Stimulated activated CD4-positive, alpha-beta T cell treated with anti-CD3 and anti-CD28 coated beads, Interleukin-15, amount 100 ng/mL, for 1 hour (primary cell): ENCODE measurements around the gene HOXA7.

Source experiments
- DNase-seq, 2 donors: peaks; one replicate each; pipeline ENCODE4 v3.0.0-alpha.2; 2020; ENCODE audit warnings: low read depth in 1 of 2, low spot score in 1 of 2

HOXA7 gene

GRCh38 chr7:27156508-27156898, at the start of gene HOXA7:
HOXA7 (minus strand) TSS chr7:27156675; CDS start chr7:27156545, 130 bp downstream.
- no peak for DNase-seq

GRCh38 chr7:27205325-27206280, 49.1 kb upstream of the HOXA7 start:
- no peak for DNase-seq

GRCh38 chr7:27204851-27205322, 48.4 kb upstream of the HOXA7 start:
- DNase-seq: no peak

- DNase-seq: no peak
These were observed 47.6 kb upstream of the HOXA7 start for GRCh38 chr7:27203964-27204594.

- DNase-seq: no peak
These were observed 47.0 kb upstream of the HOXA7 start for GRCh38 chr7:27203365-27203953.

- DNase-seq: no peak
These were observed 46.3 kb upstream of the HOXA7 start for GRCh38 chr7:27202862-27203134.

GRCh38 chr7:27202018-27202861, 45.8 kb upstream of the HOXA7 start:
- DNase-seq: no peak

GRCh38 chr7:27201580-27202017, 45.1 kb upstream of the HOXA7 start:
- no peak for DNase-seq

- no peak for DNase-seq
These were observed 44.5 kb upstream of the HOXA7 start for GRCh38 chr7:27200761-27201579.

- DNase-seq: no peak
These were observed 43.6 kb upstream of the HOXA7 start, which contains the start of gene HOXA13 for GRCh38 chr7:27199849-27200760. HOXA13 (minus strand) TSS chr7:27200091; CDS start chr7:27200077, 14 bp downstream.

- DNase-seq: no peak
These were observed 42.7 kb upstream of the HOXA7 start for GRCh38 chr7:27198871-27199801.

GRCh38 chr7:27198138-27198841, 41.8 kb upstream of the HOXA7 start:
- DNase-seq: no peak

- DNase-seq: no peak
These were observed 40.9 kb upstream of the HOXA7 start for GRCh38 chr7:27197137-27198042.

GRCh38 chr7:27196287-27196767, 39.9 kb upstream of the HOXA7 start:
- peak; percentile 60 to 79 for DNase-seq

GRCh38 chr7:27194686-27195379, 38.4 kb upstream of the HOXA7 start:
- DNase-seq: no peak

GRCh38 chr7:27194002-27194352, 37.5 kb upstream of the HOXA7 start:
- DNase-seq: no peak
